IgD-negative memory B cell (primary cell): ENCODE data around the gene NKD1. TPM values are rescaled to one million over a fixed set of nuclear protein-coding genes. Genes with fewer than 3 reads are reported as not detected.

Experiments
- H3K27ac Mint-ChIP-seq, 3 donors: one replicate each; pipeline ENCODE4 v1.8.0; 2020 to 2022; ENCODE audit warnings: mild to moderate bottlenecking in 3 of 3, mixed read lengths in 3 of 3, moderate library complexity in 1 of 3
- H3K27me3 Mint-ChIP-seq: one replicate; pipeline ENCODE4 v1.8.0; 2021; ENCODE audit warnings: mixed read lengths
- H3K36me3 Mint-ChIP-seq: one replicate; pipeline ENCODE4 v1.8.0; 2020; ENCODE audit warnings: mild to moderate bottlenecking, mixed read lengths
- H3K4me1 Mint-ChIP-seq, 3 donors: one replicate each; pipeline ENCODE4 v1.8.0; 2020 to 2022; ENCODE audit warnings: mixed read lengths in 3 of 3, mild to moderate bottlenecking in 1 of 3
- H3K4me3 Mint-ChIP-seq, 4 donors: one replicate each; pipeline ENCODE4 v1.8.0; 2020 to 2022; ENCODE audit warnings: mild to moderate bottlenecking in 4 of 4, mixed read lengths in 4 of 4, moderate library complexity in 3 of 4
- H3K9me3 Mint-ChIP-seq, 3 donors: one replicate each; pipeline ENCODE4 v1.8.0; 2020 to 2021; ENCODE audit warnings: mixed read lengths in 3 of 3, mild to moderate bottlenecking in 1 of 3
- polyA plus RNA-seq: library from polyadenylated mRNA; unstranded; fragments of 300-500 nt; fragmentation: Illumina TruSeq; gene quantifications from one replicate; pipeline ENCODE4 v1.2.3, GENCODE V29; 2021

NKD1 gene
- polyA plus RNA-seq, 1 donor from 2014 or later: not detected

GRCh38 chr16:50640919-50641817 is 93.0 kb downstream of the NKD1 start:
- Mint-ChIP-seq H3K4me3 (no peak overlapping the region), H3K27ac (no peak overlapping the region), H3K4me1 (no peaks in the 10 kb centered on the region), H3K36me3 (no peaks in the 10 kb centered on the region), H3K9me3 (no peaks in the 10 kb centered on the region), H3K27me3 (peaks cover 1% of the 10 kb centered on the region)

DNA sequence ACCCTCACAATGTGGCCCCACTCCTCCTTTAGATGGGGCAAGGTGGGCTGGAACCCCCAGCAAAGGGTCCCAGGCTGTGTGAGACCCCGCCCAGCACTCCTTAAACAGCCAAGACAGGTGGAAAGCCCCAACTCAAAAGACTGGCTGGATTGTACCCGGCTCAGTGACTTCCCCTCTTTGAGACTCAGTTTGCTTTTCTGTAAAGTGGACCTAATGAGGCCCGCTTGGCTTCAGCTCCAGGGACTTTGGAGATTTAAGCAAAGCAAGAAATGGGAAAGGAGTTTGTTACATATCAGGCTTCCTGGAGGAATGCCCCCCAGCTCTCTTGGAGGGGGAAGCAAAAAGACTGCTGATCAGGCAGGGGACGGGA is 93.6 kb downstream of the NKD1 start:
- Mint-ChIP-seq H3K4me3 (no peak overlapping the region), H3K4me1 (no peaks in the 10 kb centered on the region), H3K27ac (no peak overlapping the region), H3K36me3 (no peaks in the 10 kb centered on the region), H3K9me3 (no peaks in the 10 kb centered on the region), H3K27me3 (peaks cover 1% of the 10 kb centered on the region)

GRCh38 chr16:50642349-50642748 is 94.2 kb downstream of the NKD1 start:
- Mint-ChIP-seq H3K4me3 (no peak overlapping the region), H3K4me1 (peaks cover 0 to 2% (median 0%) of the 10 kb centered on the region in 3 donors), H3K9me3 (no peaks in the 10 kb centered on the region), H3K27ac (no peak overlapping the region), H3K27me3 (peaks cover 3% of the 10 kb centered on the region), H3K36me3 (no peaks in the 10 kb centered on the region)

- no peak overlapping the region for H3K27ac Mint-ChIP-seq
- no peak overlapping the region for H3K4me3 Mint-ChIP-seq
These were observed 95.0 kb downstream of the NKD1 start for GRCh38 chr16:50643192-50643591.

DNA sequence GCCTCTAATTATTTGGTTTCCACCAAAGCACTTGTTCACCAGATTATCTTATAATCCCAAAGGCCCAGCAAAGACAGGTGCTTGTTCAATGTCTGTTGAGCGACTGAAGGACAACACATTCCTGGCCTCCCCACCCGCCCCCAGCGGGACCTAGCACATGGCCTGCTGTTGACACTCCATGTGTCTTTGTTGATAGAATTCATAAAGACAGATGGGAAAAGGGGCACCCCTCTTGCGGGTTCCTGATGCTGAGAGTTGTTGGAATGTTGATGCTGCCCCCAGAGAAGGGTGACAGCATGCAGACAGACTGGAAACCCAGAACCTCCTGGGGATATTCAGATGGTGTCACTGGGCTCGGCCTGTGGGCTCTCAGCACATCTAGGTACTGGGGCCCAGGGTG is 96.0 kb downstream of the NKD1 start:
- Mint-ChIP-seq H3K9me3 (peaks cover 0 to 3% (median 0%) of the 10 kb centered on the region in 3 donors), H3K36me3 (no peaks in the 10 kb centered on the region), H3K27ac (no peak overlapping the region), H3K27me3 (peaks cover 2% of the 10 kb centered on the region), H3K4me1 (peaks cover 0 to 2% (median 0%) of the 10 kb centered on the region in 3 donors), H3K4me3 (no peak overlapping the region)

More at GRCh38 chr16:50643192-50643591, 95.0 kb downstream of the NKD1 start:
- Mint-ChIP-seq H3K27me3 (peaks cover 3% of the 10 kb centered on the region), H3K36me3 (no peaks in the 10 kb centered on the region), H3K4me1 (peaks cover 0 to 2% (median 0%) of the 10 kb centered on the region in 3 donors), H3K9me3 (no peaks in the 10 kb centered on the region)

DNA sequence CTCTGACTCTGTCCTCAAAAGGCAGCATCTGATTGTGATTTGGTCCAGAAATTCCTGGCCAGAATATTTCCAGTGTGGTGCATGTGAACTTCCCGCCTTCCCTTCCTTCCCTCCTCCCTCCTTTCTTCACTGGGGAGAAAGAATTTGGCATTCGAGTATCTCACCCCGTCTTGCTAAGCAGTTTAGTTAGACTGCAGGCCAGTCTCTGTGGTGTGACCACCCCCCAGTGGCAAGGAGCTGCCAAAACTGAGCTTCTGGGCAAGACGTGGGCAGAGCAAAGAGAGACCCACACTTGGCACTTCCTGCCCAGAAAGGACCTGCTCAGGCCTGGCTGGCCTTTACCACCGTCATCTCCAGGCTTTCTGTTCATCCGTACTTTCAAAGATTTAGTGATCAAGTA is 96.5 kb downstream of the NKD1 start:
- peaks cover 0 to 3% (median 0%) of the 10 kb centered on the region in 3 donors for H3K9me3 Mint-ChIP-seq
- H3K36me3 Mint-ChIP-seq: no peaks in the 10 kb centered on the region
- no peak overlapping the region for H3K27ac Mint-ChIP-seq
- peaks cover 0 to 2% (median 0%) of the 10 kb centered on the region in 3 donors for H3K4me1 Mint-ChIP-seq
- H3K27me3 Mint-ChIP-seq: peaks cover 2% of the 10 kb centered on the region
- no peak overlapping the region for H3K4me3 Mint-ChIP-seq

DNA sequence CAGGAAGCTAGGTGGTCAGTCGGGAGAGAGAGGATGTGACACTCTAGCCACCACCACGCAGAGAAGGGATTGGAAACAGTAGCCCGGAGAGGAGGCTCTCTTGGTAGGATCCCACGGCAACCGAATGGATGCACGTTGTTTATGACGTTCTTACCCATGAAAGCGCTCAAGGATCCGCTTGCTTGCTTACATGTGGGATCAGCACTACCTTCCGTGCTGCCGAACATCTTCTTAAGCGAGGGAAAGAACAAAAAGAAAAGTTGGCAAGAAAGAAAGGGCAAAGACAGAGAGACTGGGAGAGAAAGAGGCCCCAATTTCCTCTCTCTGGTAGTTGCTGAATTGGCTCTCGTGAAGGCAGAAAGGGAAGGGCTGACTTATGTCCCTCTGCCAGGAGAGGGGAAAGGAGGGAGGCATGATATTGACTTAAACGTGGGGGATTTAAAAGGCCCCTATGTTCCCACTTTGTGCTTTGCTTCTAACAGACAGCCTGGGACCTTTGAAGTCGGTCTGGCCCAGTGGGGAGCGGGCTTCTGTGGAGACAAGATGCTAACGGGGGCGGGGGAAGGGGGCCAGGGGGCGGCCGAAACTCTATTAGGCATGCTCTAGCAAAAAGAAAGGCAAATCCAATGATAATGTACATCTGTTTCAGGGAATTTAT is 97.5 kb downstream of the NKD1 start:
- Mint-ChIP-seq H3K27me3 (peaks cover 2% of the 10 kb centered on the region), H3K27ac (no peak overlapping the region), H3K4me3 (no peak overlapping the region), H3K36me3 (no peaks in the 10 kb centered on the region), H3K9me3 (peaks cover 0 to 3% (median 0%) of the 10 kb centered on the region in 3 donors), H3K4me1 (peaks cover 0 to 2% (median 0%) of the 10 kb centered on the region in 3 donors)

- H3K27ac Mint-ChIP-seq: no peak overlapping the region
These were observed 98.1 kb downstream of the NKD1 start for GRCh38 chr16:50646345-50646744.

DNA sequence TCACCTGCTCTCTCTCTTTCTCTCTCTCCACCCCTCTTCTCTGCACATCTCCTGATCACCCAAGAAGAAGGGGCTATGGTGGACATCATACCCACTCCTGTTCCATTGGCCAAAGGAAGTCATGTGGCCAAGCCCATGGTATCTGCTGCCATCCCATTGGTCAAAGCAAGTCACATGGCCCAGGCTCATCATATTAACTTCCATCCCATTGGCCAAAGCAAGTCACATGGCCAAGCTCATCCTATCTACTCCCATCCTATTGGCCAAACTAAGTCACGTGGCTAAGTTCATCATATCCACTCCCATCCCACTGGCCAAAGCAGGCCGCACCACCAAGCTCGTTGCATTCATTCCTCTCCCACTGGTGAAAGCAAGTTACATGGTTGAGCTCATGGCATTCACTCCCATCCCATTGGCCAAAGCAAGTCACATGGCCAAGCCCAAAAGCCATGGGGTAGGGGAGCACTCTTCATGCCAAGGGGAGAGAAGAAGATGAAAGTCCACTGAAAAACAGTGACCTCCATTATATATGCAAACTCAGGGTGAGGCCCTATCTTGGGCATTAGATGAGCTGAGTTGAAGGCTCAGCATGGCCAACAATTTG is 103.7 kb downstream of the NKD1 start:
- Mint-ChIP-seq H3K36me3 (peaks cover 2% of the 10 kb centered on the region), H3K4me1 (peaks cover 0 to 2% (median 0%) of the 10 kb centered on the region in 3 donors), H3K27me3 (peaks cover 3% of the 10 kb centered on the region), H3K9me3 (peaks cover 0 to 4% (median 3%) of the 10 kb centered on the region in 3 donors), H3K4me3 (no peak overlapping the region), H3K27ac (peak overlapping the region in 1 of 3 donors; percentile 84)

More at GRCh38 chr16:50646345-50646744, 98.1 kb downstream of the NKD1 start:
- Mint-ChIP-seq H3K4me3 (no peak overlapping the region), H3K36me3 (no peaks in the 10 kb centered on the region), H3K9me3 (peaks cover 0 to 3% (median 0%) of the 10 kb centered on the region in 3 donors), H3K27me3 (peaks cover 2% of the 10 kb centered on the region), H3K4me1 (peaks cover 0 to 2% (median 0%) of the 10 kb centered on the region in 3 donors)

GRCh38 chr16:50652836-50653425 is 104.7 kb downstream of the NKD1 start:
- Mint-ChIP-seq H3K9me3 (peaks cover 0 to 4% (median 3%) of the 10 kb centered on the region in 3 donors), H3K36me3 (peaks cover 2% of the 10 kb centered on the region), H3K27me3 (peaks cover 2% of the 10 kb centered on the region), H3K27ac (no peak overlapping the region), H3K4me1 (no peaks in the 10 kb centered on the region), H3K4me3 (peak overlapping the region in 1 of 4 donors; percentile 28)

DNA sequence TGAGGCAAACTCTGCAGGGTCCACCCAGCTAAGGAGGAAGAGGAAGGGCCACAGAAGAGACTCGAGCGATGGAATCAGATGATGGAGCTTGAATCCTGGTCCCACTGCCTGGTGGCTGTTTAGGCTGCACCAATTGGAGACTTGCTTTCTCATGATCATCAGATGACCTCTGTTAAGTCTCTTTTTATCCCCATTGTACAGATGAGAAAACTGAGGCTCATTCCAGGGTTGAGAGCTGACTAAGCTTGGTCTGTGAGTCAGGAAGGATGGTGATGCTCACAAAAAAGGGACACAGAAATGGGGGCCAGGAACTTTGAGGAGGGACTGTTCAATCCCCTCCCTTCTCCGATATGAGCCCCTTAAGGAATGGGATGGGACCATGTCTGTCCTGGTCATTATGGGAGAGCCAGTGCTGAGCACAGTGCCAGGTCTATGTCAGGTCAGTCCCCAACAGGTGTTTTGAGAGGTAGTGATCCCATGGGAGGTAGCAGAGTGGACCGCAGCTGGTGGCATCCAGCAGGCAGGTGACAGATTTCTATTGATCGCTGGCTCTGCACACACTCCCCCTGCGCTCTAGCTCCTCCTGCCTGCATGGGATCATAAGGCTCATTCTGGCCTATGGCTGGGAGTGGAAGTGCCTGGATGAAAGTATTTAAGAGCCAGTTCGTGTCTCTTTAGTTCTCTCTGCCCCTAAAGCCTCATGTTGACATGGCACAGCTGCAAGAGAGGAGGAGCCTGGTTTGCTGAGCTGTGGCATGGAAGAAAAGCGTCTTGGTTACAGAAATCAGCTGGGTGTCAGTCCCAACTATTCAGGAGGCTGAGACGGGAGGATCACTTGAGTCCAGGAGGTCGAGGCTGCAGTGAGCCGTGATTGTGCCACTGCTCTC is 105.7 kb downstream of the NKD1 start:
- peaks cover 2% of the 10 kb centered on the region for H3K36me3 Mint-ChIP-seq
- H3K27me3 Mint-ChIP-seq: peaks cover 2% of the 10 kb centered on the region
- H3K9me3 Mint-ChIP-seq: peaks cover 0 to 4% (median 0%) of the 10 kb centered on the region in 3 donors
- H3K4me1 Mint-ChIP-seq: no peaks in the 10 kb centered on the region
- no peak overlapping the region for H3K4me3 Mint-ChIP-seq
- H3K27ac Mint-ChIP-seq: no peak overlapping the region

DNA sequence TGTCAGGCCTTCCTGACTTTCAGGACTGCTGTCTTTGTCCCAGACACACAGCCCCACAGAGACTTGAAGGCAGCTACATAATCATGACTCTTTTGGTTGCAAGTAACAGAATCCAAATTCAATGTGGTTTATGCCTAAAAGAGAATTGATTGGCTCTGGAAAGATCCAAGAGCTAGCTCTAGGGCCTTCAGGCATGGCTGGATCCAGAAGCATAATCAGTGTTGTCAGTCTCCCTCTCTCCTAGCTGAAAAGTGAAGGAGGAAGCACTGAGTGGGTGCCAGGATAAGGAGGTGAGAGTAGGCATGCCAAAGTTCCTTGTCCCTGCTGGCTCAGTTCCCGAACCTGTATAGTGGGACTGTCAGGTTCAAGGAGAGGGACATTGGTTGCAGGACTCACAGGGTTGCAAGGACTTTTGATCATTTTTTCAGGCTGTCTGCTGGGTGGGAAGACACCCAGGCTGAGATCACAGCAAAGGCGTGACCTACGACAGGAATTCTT is 107.4 kb downstream of the NKD1 start:
- Mint-ChIP-seq H3K36me3 (peaks cover 2% of the 10 kb centered on the region), H3K27ac (no peak overlapping the region), H3K27me3 (peaks cover 2% of the 10 kb centered on the region), H3K4me3 (no peak overlapping the region), H3K4me1 (no peaks in the 10 kb centered on the region), H3K9me3 (peaks cover 0 to 4% (median 0%) of the 10 kb centered on the region in 3 donors)

DNA sequence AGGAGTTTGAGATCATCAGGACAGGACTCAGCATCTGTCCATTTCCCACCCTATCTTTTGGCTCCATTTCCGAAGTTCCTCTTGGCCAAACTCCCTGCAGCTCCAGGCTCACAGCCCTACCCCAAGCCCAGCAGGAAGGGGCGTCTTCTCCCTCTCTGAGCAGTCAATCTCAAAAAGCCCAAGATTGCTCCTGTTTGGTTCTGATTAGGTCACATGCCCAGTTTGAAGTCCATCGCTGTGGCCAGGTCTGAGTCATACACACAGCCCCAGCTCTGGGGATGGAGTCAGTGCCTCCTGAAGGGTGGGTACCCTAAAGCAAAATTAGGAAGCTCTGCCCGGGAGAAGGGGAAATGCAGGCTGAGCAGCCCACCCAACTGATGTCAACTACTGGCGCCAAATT is 109.0 kb downstream of the NKD1 start:
- Mint-ChIP-seq H3K9me3 (peaks cover 0 to 1% (median 0%) of the 10 kb centered on the region in 3 donors), H3K36me3 (no peaks in the 10 kb centered on the region), H3K27ac (no peak overlapping the region)

GRCh38 chr16:50659806-50660205 is 111.6 kb downstream of the NKD1 start:
- H3K4me3 Mint-ChIP-seq: no peak overlapping the region
- H3K9me3 Mint-ChIP-seq: peaks cover 0 to 2% (median 0%) of the 10 kb centered on the region in 3 donors
- H3K4me1 Mint-ChIP-seq: no peaks in the 10 kb centered on the region
- no peaks in the 10 kb centered on the region for H3K36me3 Mint-ChIP-seq
- H3K27me3 Mint-ChIP-seq: no peaks in the 10 kb centered on the region
- no peak overlapping the region for H3K27ac Mint-ChIP-seq

More for the DNA sequence above, 109.0 kb downstream of the NKD1 start:
- no peaks in the 10 kb centered on the region for H3K4me1 Mint-ChIP-seq
- H3K27me3 Mint-ChIP-seq: no peaks in the 10 kb centered on the region
- no peak overlapping the region for H3K4me3 Mint-ChIP-seq
